ENCODE measurements around the gene OLFML2A. TPM values are rescaled to one million over a fixed set of nuclear protein-coding genes. Genes with fewer than 3 reads are reported as not detected.

Gene OLFML2A
- total and polyA plus RNA-seq, 2 donors (not counting 1 experiment from before 2014, with no cell fraction given) = 0.76 to 0.88 TPM

- H3K27ac ChIP-seq (ENCODE audit: low read length in 2 of 2) = no peak overlapping the region
- no peak overlapping the region for H3K4me3 ChIP-seq (ENCODE audit: control extremely low read depth in 1 of 5, extremely low read depth in 1 of 5, insufficient read depth in 1 of 5, low read depth in 2 of 5, low read length in 4 of 5)
- no peaks in the 10 kb centered on the region for H3K36me3 ChIP-seq (replicated peaks in 1 of 2; ENCODE audit: control extremely low read depth in 1 of 2, control insufficient read depth in 1 of 2, extremely low read depth in 1 of 2, insufficient read depth in 2 of 2, low read length in 1 of 2)
- WGBS (ENCODE audit: insufficient coverage) = 89% methylated on average over 5 of the region's 6 CpGs
- Mint-ChIP-seq H3K4me1 (peaks cover 16% of the 10 kb centered on the region), H3K9me3 (ENCODE audit: insufficient read depth) (no peaks in the 10 kb centered on the region), H3K27me3 (peaks cover 13% of the 10 kb centered on the region), H3K4me3 (peak overlapping the region; percentile 39), H3K27ac (no peak overlapping the region)
- H4K20me1 ChIP-seq (ENCODE audit: control insufficient read depth, insufficient read depth, low read length, poor library complexity, severe bottlenecking) = no peaks in the 10 kb centered on the region
- H3K4me2 ChIP-seq (replicated peaks; ENCODE audit: low read depth, low read length, poor library complexity, severe bottlenecking) = no peak overlapping the region
- no peaks in the 10 kb centered on the region for H3K79me2 ChIP-seq (ENCODE audit: control insufficient read depth, insufficient read depth, low read length)
- ChIA-PET CTCF (interaction anchor here (0.6 to 12.0 kb wide), 4 partner anchors 65 to 362 kb away, joined by 3 to 345 read pairs (median 4); partner anchors contain the start of gene WDR38), POLR2A (interaction anchor here (0.6 to 0.7 kb wide), 3 partner anchors 11 to 59 kb away, joined by 3 to 5 read pairs (median 4); no protein-coding TSS in a partner anchor)
- TF ChIP-seq EZH2 (IDR thresholded peaks at IDR 0.05; ENCODE audit: borderline replicate concordance, insufficient read depth, low read depth, low read length, poor library complexity, severe bottlenecking) = no peak
- TF ChIP-seq CTCF (IDR thresholded peaks at IDR 0.05) = no peak
- peaks cover 16 to 19% of the 10 kb centered on the region in 2 donors for H3K4me1 ChIP-seq (ENCODE audit: control insufficient read depth in 2 of 2, insufficient read depth in 2 of 2, low read length in 2 of 2)
- no peak overlapping the region for H3K9ac ChIP-seq (ENCODE audit: low read length)
- no peak overlapping the region for H2AFZ ChIP-seq (ENCODE audit: insufficient read depth, low read depth, low read length, poor library complexity, severe bottlenecking)
- H3K9me3 ChIP-seq (ENCODE audit: control extremely low read depth in 1 of 3, control insufficient read depth in 2 of 3, insufficient read depth in 1 of 3, low read length in 2 of 3) = peaks cover 0 to 9% (median 0%) of the 10 kb centered on the region in 3 donors
- peaks cover 0 to 27% (median 17%) of the 10 kb centered on the region in 4 experiments for H3K27me3 ChIP-seq (replicated peaks in 1 of 4; ENCODE audit: control extremely low read depth in 1 of 4, control insufficient read depth in 3 of 4, insufficient read depth in 4 of 4, low read length in 3 of 4)
- no peak for DNase-seq
- intact Hi-C loops (cut with micrococcal nuclease) = loop anchor here (10.0 kb wide), 1 partner anchor 365 kb away; the partner anchor contains the start of gene PSMB7
- no peak for ATAC-seq (ENCODE audit: low read depth)
These were observed 2.6 kb downstream of the OLFML2A start for GRCh38 chr9:124779368-124780059.

All from B cell (primary cell).